Glomerular visceral epithelial cell (primary cell): ENCODE data around the gene PPM1A.

ENCODE experiments used
- DNase-seq: peaks from one replicate; pipeline ENCODE4 v3.0.0-alpha.2; 2016; ENCODE audit errors: extremely low spot score

PPM1A gene

GRCh38 chr14:60226298-60226697 lies 22.7 kb upstream of the PPM1A start:
- no peak for DNase-seq

GRCh38 chr14:60227291-60227690 lies 21.7 kb upstream of the PPM1A start:
- DNase-seq, result no peak

- DNase-seq, result no peak
Measured at GRCh38 chr14:60229614-60230013, 19.4 kb upstream of the PPM1A start.

GRCh38 chr14:60232185-60232584 lies 16.8 kb upstream of the PPM1A start:
- DNase-seq, result no peak

GRCh38 chr14:60233251-60233650 lies 15.8 kb upstream of the PPM1A start:
- DNase-seq, result no peak

GRCh38 chr14:60233891-60234290 lies 15.1 kb upstream of the PPM1A start:
- DNase-seq, result no peak

- no peak for DNase-seq
Measured at GRCh38 chr14:60235440-60235839, 13.6 kb upstream of the PPM1A start.

GRCh38 chr14:60238955-60239354 lies 10.1 kb upstream of the PPM1A start:
- DNase-seq, result no peak

- DNase-seq, result no peak
Measured at GRCh38 chr14:60240139-60240856, 8.7 kb upstream of the PPM1A start.

- no peak for DNase-seq
Measured at GRCh38 chr14:60241091-60241490, 7.9 kb upstream of the PPM1A start.

GRCh38 chr14:60242429-60242828 lies 6.6 kb upstream of the PPM1A start:
- no peak for DNase-seq

GRCh38 chr14:60245380-60246177 lies 3.4 kb upstream of the PPM1A start:
- no peak for DNase-seq

GRCh38 chr14:60247994-60248696 lies 876 bp upstream of the PPM1A start:
- peak; percentile 73 for DNase-seq

- peak; percentile 73 for DNase-seq
Measured at GRCh38 chr14:60249321-60250256, 568 bp downstream of the PPM1A start.

GRCh38 chr14:60250257-60251035 lies 1.4 kb downstream of the PPM1A start:
- DNase-seq, result peak; percentile 57

- no peak for DNase-seq
Measured at GRCh38 chr14:60251877-60252276, 2.9 kb downstream of the PPM1A start.

GRCh38 chr14:60252630-60253029 lies 3.6 kb downstream of the PPM1A start:
- DNase-seq, result no peak

- no peak for DNase-seq
Measured at GRCh38 chr14:60253649-60254048, 4.6 kb downstream of the PPM1A start.

GRCh38 chr14:60254176-60254575 lies 5.2 kb downstream of the PPM1A start:
- peak; percentile 55 for DNase-seq

GRCh38 chr14:60257865-60258264 lies 8.8 kb downstream of the PPM1A start:
- no peak for DNase-seq

GRCh38 chr14:60265163-60265562 lies 16.1 kb downstream of the PPM1A start:
- DNase-seq, result no peak
